SH-SY5Y (cell line): ENCODE results near the gene LSAMP.

Experiments
- GATA2 ChIP-seq: IDR thresholded peaks from 2 replicates; pipeline ENCODE4 v1.6.1; 2011; ENCODE audit warnings: mild to moderate bottlenecking, low read depth, low read length
- GATA3 ChIP-seq: IDR thresholded peaks from 2 replicates; pipeline ENCODE4 v1.6.1; 2011; ENCODE audit warnings: low read depth, mild to moderate bottlenecking, low read length, moderate library complexity

- TF ChIP-seq GATA3 (no peak), GATA2 (no peak)
Observed at GRCh38 chr3:115814778-115815380, 630.4 kb downstream of the LSAMP start.
